MM.1S (cell line): ENCODE results near the gene CERKL.

Experiments used
- CTCF ChIP-seq: fragments of 300-600 bp; sonication (generic); IDR thresholded peaks from 2 replicates; pipeline ENCODE4 v1.5.1; 2016; ENCODE audit warnings: antibody characterized with exemption, low read length, mixed read lengths
- EZH2 ChIP-seq: fragments of 300-600 bp; sonication (generic); optimal IDR thresholded peaks from 2 replicates; pipeline ENCODE3; 2017; ENCODE audit warnings: low read depth, mild to moderate bottlenecking, antibody characterized with exemption, low read length, mixed read lengths
- EZH2phosphoT487 ChIP-seq: fragments of 300-600 bp; sonication (generic); IDR thresholded peaks from 2 replicates; pipeline ENCODE4 v1.6.1; 2018; ENCODE audit warnings: antibody characterized with exemption, low read length

GRCh38 chr2:181680055-181680936 lies 23.4 kb upstream of the CERKL start, which contains the start of gene NEUROD1:
- TF ChIP-seq CTCF (no peak), EZH2phosphoT487 (no peak), EZH2 (no peak)
